Gastrocnemius medialis (tissue), 4 donors: Measurements from ENCODE around the gene ZFP36. TPM values are rescaled to one million over a fixed set of nuclear protein-coding genes. Genes with fewer than 3 reads are reported as not detected.

ENCODE experiments used
- ATAC-seq, 2 donors: fragments of 150-250 bp; one replicate each; pipeline ENCODE4 v1.9.1; 2016
- DNase-seq, 2 donors: peaks; one replicate each; pipeline ENCODE4 v3.0.0-alpha.2; 2019
- H3K27ac ChIP-seq, 4 donors: fragments of 200-600 bp; sonication (generic); 1 replicate in 1 of 4; 2 replicates in 3 of 4; pipeline ENCODE4 v1.5.1; 2016 to 2018; ENCODE audit warnings: mild to moderate bottlenecking in 2 of 4, moderate library complexity in 1 of 4
- H3K27me3 ChIP-seq, 3 donors: fragments of 200-600 bp; sonication (generic) in 2 of 3; 1 replicate in 1 of 3; 2 replicates in 2 of 3; pipeline versions ENCODE4 v1.5.1 to v1.6.0; 2016 to 2019; ENCODE audit warnings: mild to moderate bottlenecking in 1 of 3, moderate library complexity in 1 of 3
- H3K36me3 ChIP-seq, 2 donors: fragments of 200-600 bp; sonication (generic) in 1 of 2; one replicate each; pipeline ENCODE4 v1.5.1; 2017 to 2018
- H3K4me1 ChIP-seq, 2 donors: fragments of 200-600 bp; sonication (generic) in 1 of 2; one replicate each; pipeline ENCODE4 v1.5.1; 2016 to 2017; ENCODE audit warnings: mild to moderate bottlenecking in 2 of 2
- H3K4me3 ChIP-seq, 4 donors: fragments of 200-600 bp; sonication (generic) in 3 of 4; 1 replicate in 1 of 4; 2 replicates in 3 of 4; pipeline ENCODE4 v1.5.1; 2016 to 2019; ENCODE audit warnings: mild to moderate bottlenecking in 2 of 4
- H3K9me3 ChIP-seq, 3 donors: fragments of 200-600 bp; sonication (generic) in 2 of 3; 1 replicate in 1 of 3; 2 replicates in 2 of 3; pipeline ENCODE4 v1.5.1; 2016 to 2019
- CTCF ChIP-seq, 5 experiments: fragments of 450-650 bp in 3 of 5; fragments of 200-600 bp in 2 of 5; sonication (generic) in 2 of 5; IDR thresholded peaks in 4 of 5; conservative IDR thresholded peaks in 1 of 5; 1 replicate in 4 of 5; 2 replicates in 1 of 5; pipeline ENCODE4 v1.5.1; 2016 to 2019; ENCODE audit warnings: antibody characterized with exemption in 5 of 5, mild to moderate bottlenecking in 3 of 5, moderate library complexity in 3 of 5
- POLR2A ChIP-seq, 2 donors: fragments of 450-650 bp; IDR thresholded peaks; one replicate each; pipeline ENCODE4 v1.6.1; 2017; ENCODE audit warnings: antibody characterized with exemption in 2 of 2, mild to moderate bottlenecking in 2 of 2, moderate library complexity in 2 of 2
- in situ Hi-C, 4 donors: fragments of 200-750 bp; cut with MboI; loops; one replicate each; pipeline versions ENCODE4 v1.15.0 to v1.8.0; 2017; ENCODE audit warnings: low sequenced_read_pairs in 4 of 4
- intact Hi-C: fragments of 100-400 bp; cut with DNase I; formaldehyde crosslinking; loops from one replicate; pipeline ENCODE4 v1.15.1; 2023; ENCODE audit warnings: low total_unique reads
- total RNA-seq, 4 donors: library from RNA; depleted of rRNA; stranded (reverse); fragments of >200 nt; gene quantifications; one replicate each; pipeline versions ENCODE4 v1.1.0 to v1.2.3, GENCODE V29; 2016

Gene ZFP36
- total RNA-seq, 4 donors from 2014 or later: 72.2 to 202 (median 132) TPM

- TF ChIP-seq CTCF (IDR thresholded peaks at IDR 0.05 in 4 of 5, conservative IDR thresholded peaks at IDR 0.05 in 1 of 5) (no peak), POLR2A (IDR thresholded peaks at IDR 0.05) (peak; percentile 85 to 93)
- peaks cover 27 to 35% of the 10 kb centered on the region in 2 donors for H3K4me1 ChIP-seq
These were observed 3.0 kb upstream of the ZFP36 start for GRCh38 chr19:39403331-39404312.

GRCh38 chr19:39405261-39405957, 1.2 kb upstream of the ZFP36 start:
- in situ Hi-C loops: no loop called here
- no peak for TF ChIP-seq CTCF (IDR thresholded peaks at IDR 0.05 in 4 of 5, conservative IDR thresholded peaks at IDR 0.05 in 1 of 5)
- TF ChIP-seq POLR2A (IDR thresholded peaks at IDR 0.05): no peak
- H3K9me3 ChIP-seq: no peaks in the 10 kb centered on the region
- peak overlapping the region; percentile 98 to 100 (median 100) for H3K27ac ChIP-seq
- no peaks in the 10 kb centered on the region for H3K27me3 ChIP-seq
- DNase-seq: no peak
- intact Hi-C loops: loop anchor here (10.0 kb wide), 5 partner anchors 571 to 1031 kb away; partner anchors contain the start of genes AKT2, ECH1, PSMD8 and SERTAD1
- H3K4me1 ChIP-seq: peaks cover 24 to 41% of the 10 kb centered on the region in 2 donors
- peak overlapping the region in 3 of 4 donors; percentile 60 to 98 (median 90) for H3K4me3 ChIP-seq
- H3K36me3 ChIP-seq: peaks cover 6 to 23% of the 10 kb centered on the region in 2 donors
- no peak for ATAC-seq

More at GRCh38 chr19:39403331-39404312, 3.0 kb upstream of the ZFP36 start:
- Histone ChIP-seq H3K4me3 (peak overlapping the region; percentile 68 to 79 (median 73)), H3K27ac (peak overlapping the region; percentile 98 to 100 (median 100)), H3K9me3 (no peaks in the 10 kb centered on the region), H3K27me3 (no peaks in the 10 kb centered on the region), H3K36me3 (peaks cover 5 to 19% of the 10 kb centered on the region in 2 donors)
- DNase-seq: peak; percentile 99 to 100
- ATAC-seq: peak; percentile 60 to 69
- intact Hi-C loops (loop anchor here (10.0 kb wide), 5 partner anchors 569 to 1029 kb away; partner anchors contain the start of genes AKT2, ECH1, PSMD8 and SERTAD1), in situ Hi-C loops (no loop called here)

GRCh38 chr19:39405958-39406655, 540 bp upstream of the ZFP36 start:
- intact Hi-C loops: loop anchor here (10.0 kb wide), 5 partner anchors 571 to 1031 kb away; partner anchors contain the start of genes AKT2, ECH1, PSMD8 and SERTAD1
- ATAC-seq: no peak
- H3K4me3 ChIP-seq: peak overlapping the region; percentile 60 to 99 (median 94)
- H3K9me3 ChIP-seq: no peaks in the 10 kb centered on the region
- H3K36me3 ChIP-seq: peaks cover 6 to 23% of the 10 kb centered on the region in 2 donors
- peak overlapping the region; percentile 98 to 100 (median 100) for H3K27ac ChIP-seq
- in situ Hi-C loops: no loop called here
- TF ChIP-seq CTCF (IDR thresholded peaks at IDR 0.05 in 4 of 5, conservative IDR thresholded peaks at IDR 0.05 in 1 of 5): no peak
- TF ChIP-seq POLR2A (IDR thresholded peaks at IDR 0.05): no peak
- DNase-seq: peak in 1 of 2 donors; percentile 70
- peaks cover 31 to 48% of the 10 kb centered on the region in 2 donors for H3K4me1 ChIP-seq
- no peaks in the 10 kb centered on the region for H3K27me3 ChIP-seq

- in situ Hi-C loops (no loop called here), intact Hi-C loops (loop anchor here (10.0 kb wide), 5 partner anchors 573 to 1033 kb away; partner anchors contain the start of genes AKT2, ECH1, PSMD8 and SERTAD1)
- no peaks in the 10 kb centered on the region for H3K9me3 ChIP-seq
- H3K4me1 ChIP-seq: peaks cover 32 to 47% of the 10 kb centered on the region in 2 donors
- no peak for ATAC-seq
- H3K4me3 ChIP-seq: peak overlapping the region; percentile 80 to 99 (median 94)
- no peak for TF ChIP-seq POLR2A (IDR thresholded peaks at IDR 0.05)
- no peak for TF ChIP-seq CTCF (IDR thresholded peaks at IDR 0.05 in 4 of 5, conservative IDR thresholded peaks at IDR 0.05 in 1 of 5)
- no peaks in the 10 kb centered on the region for H3K27me3 ChIP-seq
- DNase-seq: no peak
- peaks cover 6 to 23% of the 10 kb centered on the region in 2 donors for H3K36me3 ChIP-seq
- H3K27ac ChIP-seq: peak overlapping the region; percentile 98 to 100 (median 100)
These were observed 688 bp downstream of the ZFP36 start for GRCh38 chr19:39407410-39407659.
